ENCODE data around the gene ZMIZ1. TPM values are rescaled to one million over a fixed set of nuclear protein-coding genes. Genes with fewer than 3 reads are reported as not detected.

The ZMIZ1 gene
- total RNA-seq, 4 donors from 2014 or later, result 22.7 to 37.5 (median 31.7) TPM

- in situ Hi-C loops (cut with MboI; ENCODE audit: low sequenced_read_pairs in 4 of 4), result no loop called here
- Histone ChIP-seq H3K4me1 (no peaks in the 10 kb centered on the region), H3K36me3 (peaks cover 6 to 78% of the 10 kb centered on the region in 2 donors), H3K9me3 (no peaks in the 10 kb centered on the region), H3K4me3 (no peak overlapping the region), H3K27me3 (no peaks in the 10 kb centered on the region), H3K27ac (no peak overlapping the region)
- intact Hi-C loops (cut with DNase I; ENCODE audit: low total_unique reads), result no loop called here
- TF ChIP-seq CTCF (IDR thresholded peaks at IDR 0.05 in 4 of 5, conservative IDR thresholded peaks at IDR 0.05 in 1 of 5) (no peak), POLR2A (IDR thresholded peaks at IDR 0.05) (no peak)
- DNase-seq (no peak), ATAC-seq (no peak)
These were observed 242.3 kb downstream of the ZMIZ1 start for GRCh38 chr10:79310911-79311573.

- no peak overlapping the region for H3K27ac ChIP-seq
- no peaks in the 10 kb centered on the region for H3K9me3 ChIP-seq
- intact Hi-C loops (cut with DNase I; ENCODE audit: low total_unique reads) (no loop called here), in situ Hi-C loops (cut with MboI; ENCODE audit: low sequenced_read_pairs in 4 of 4) (no loop called here)
- no peak overlapping the region for H3K4me3 ChIP-seq
- no peaks in the 10 kb centered on the region for H3K27me3 ChIP-seq
- DNase-seq, result no peak
- H3K4me1 ChIP-seq, result no peaks in the 10 kb centered on the region
- TF ChIP-seq POLR2A (IDR thresholded peaks at IDR 0.05), result no peak
- no peak for TF ChIP-seq CTCF (IDR thresholded peaks at IDR 0.05 in 4 of 5, conservative IDR thresholded peaks at IDR 0.05 in 1 of 5)
- no peak for ATAC-seq
- H3K36me3 ChIP-seq, result peaks cover 6 to 70% of the 10 kb centered on the region in 2 donors
These were observed 243.0 kb downstream of the ZMIZ1 start for GRCh38 chr10:79311581-79312407.

- ATAC-seq (no peak), DNase-seq (no peak)
- H3K27me3 ChIP-seq, result no peaks in the 10 kb centered on the region
- no peak overlapping the region for H3K27ac ChIP-seq
- no peaks in the 10 kb centered on the region for H3K9me3 ChIP-seq
- H3K36me3 ChIP-seq, result peaks cover 6 to 61% of the 10 kb centered on the region in 2 donors
- TF ChIP-seq CTCF (IDR thresholded peaks at IDR 0.05 in 4 of 5, conservative IDR thresholded peaks at IDR 0.05 in 1 of 5), result no peak
- TF ChIP-seq POLR2A (IDR thresholded peaks at IDR 0.05), result no peak
- in situ Hi-C loops (cut with MboI; ENCODE audit: low sequenced_read_pairs in 4 of 4) (no loop called here), intact Hi-C loops (cut with DNase I; ENCODE audit: low total_unique reads) (no loop called here)
- H3K4me3 ChIP-seq, result no peak overlapping the region
- peaks cover 0 to 2% of the 10 kb centered on the region in 2 donors for H3K4me1 ChIP-seq
These were observed 243.9 kb downstream of the ZMIZ1 start for GRCh38 chr10:79312601-79313187.

GRCh38 chr10:79313320-79313719 lies 244.6 kb downstream of the ZMIZ1 start:
- in situ Hi-C loops (cut with MboI; ENCODE audit: low sequenced_read_pairs in 4 of 4) (no loop called here), intact Hi-C loops (cut with DNase I; ENCODE audit: low total_unique reads) (no loop called here)
- Histone ChIP-seq H3K4me1 (peaks cover 0 to 5% of the 10 kb centered on the region in 2 donors), H3K9me3 (no peaks in the 10 kb centered on the region), H3K36me3 (peaks cover 4 to 55% of the 10 kb centered on the region in 2 donors), H3K27ac (no peak overlapping the region), H3K4me3 (no peak overlapping the region), H3K27me3 (no peaks in the 10 kb centered on the region)
- TF ChIP-seq POLR2A (IDR thresholded peaks at IDR 0.05), result no peak
- no peak for TF ChIP-seq CTCF (IDR thresholded peaks at IDR 0.05 in 4 of 5, conservative IDR thresholded peaks at IDR 0.05 in 1 of 5)
- ATAC-seq, result no peak
- no peak for DNase-seq

Data from gastrocnemius medialis (tissue), 4 donors.